Loucy (cell line): ENCODE data around the gene AGAP1.

Experiments used
- H2AFZ ChIP-seq: fragments of 200-600 bp; sonication (generic); 2 replicates; pipeline ENCODE4 v1.6.0; 2016; ENCODE audit warnings: antibody characterized with exemption, mild to moderate bottlenecking, low read length, moderate library complexity
- H3F3A ChIP-seq: fragments of 200-600 bp; 2 replicates; pipeline ENCODE4 v1.6.0; 2016; ENCODE audit warnings: antibody characterized with exemption, low read depth, mild to moderate bottlenecking
- H3K27me3 ChIP-seq: fragments of 200-600 bp; sonication (generic); 2 replicates; pipeline ENCODE4 v1.6.1; 2014; ENCODE audit warnings: low read length, mild to moderate bottlenecking; ENCODE audit not compliant: insufficient read depth, poor library complexity, severe bottlenecking
- H3K36me3 ChIP-seq: fragments of 200-600 bp; sonication (generic); 2 replicates; pipeline ENCODE4 v1.6.1; 2016; ENCODE audit warnings: low read length; ENCODE audit not compliant: insufficient read depth
- H3K4me1 ChIP-seq: fragments of 200-600 bp; sonication (generic); 2 replicates; pipeline ENCODE4 v1.5.1; 2014; ENCODE audit warnings: low read length, mild to moderate bottlenecking; ENCODE audit not compliant: insufficient read depth, poor library complexity, severe bottlenecking
- H3K4me2 ChIP-seq: fragments of 200-600 bp; sonication (generic); 2 replicates; pipeline ENCODE4 v1.6.0; 2014; ENCODE audit warnings: antibody characterized with exemption, low read length, low read depth, mild to moderate bottlenecking; ENCODE audit not compliant: poor library complexity, severe bottlenecking
- H3K4me3 ChIP-seq: fragments of 200-600 bp; sonication (generic); 2 replicates; pipeline ENCODE4 v1.5.1; 2014; ENCODE audit warnings: low read length, mild to moderate bottlenecking, mixed read lengths; ENCODE audit not compliant: poor library complexity, severe bottlenecking
- H3K79me2 ChIP-seq: fragments of 200-600 bp; sonication (generic); 2 replicates; pipeline ENCODE4 v1.6.1; 2014; ENCODE audit warnings: low read length; ENCODE audit not compliant: insufficient read depth
- H3K9ac ChIP-seq: fragments of 200-600 bp; sonication (generic); 2 replicates; pipeline ENCODE4 v1.6.0; 2014; ENCODE audit warnings: mild to moderate bottlenecking, low read depth, low read length, moderate library complexity; ENCODE audit not compliant: poor library complexity, severe bottlenecking
- H3K9me2 ChIP-seq: fragments of 200-600 bp; sonication (generic); replicated peaks from 2 replicates; pipeline ENCODE4 v1.6.1; 2016; ENCODE audit warnings: low read depth, low read length, mixed read lengths
- H3K9me3 ChIP-seq: fragments of 200-600 bp; sonication (generic); 2 replicates; pipeline ENCODE4 v1.6.1; 2014; ENCODE audit warnings: mild to moderate bottlenecking, antibody characterized with exemption, low read length, low read depth; ENCODE audit not compliant: insufficient read depth
- H4K20me1 ChIP-seq: fragments of 200-600 bp; sonication (generic); 2 replicates; pipeline ENCODE4 v1.6.0; 2014; ENCODE audit warnings: antibody characterized with exemption, low read length, mild to moderate bottlenecking; ENCODE audit not compliant: insufficient read depth, poor library complexity, severe bottlenecking
- EZH2phosphoT487 ChIP-seq: fragments of 200-600 bp; IDR thresholded peaks from 2 replicates; pipeline ENCODE4 v1.6.1; 2018; ENCODE audit warnings: antibody characterized with exemption, mild to moderate bottlenecking, moderate library complexity, borderline replicate concordance
- TF ChIP-seq, protein P1 (sequence below): fragments of 200-600 bp; sonication (generic); conservative IDR thresholded peaks from 2 replicates; pipeline ENCODE4 v1.5.1; 2014; ENCODE audit warnings: mild to moderate bottlenecking, antibody characterized with exemption, low read length

AGAP1 gene

DNA sequence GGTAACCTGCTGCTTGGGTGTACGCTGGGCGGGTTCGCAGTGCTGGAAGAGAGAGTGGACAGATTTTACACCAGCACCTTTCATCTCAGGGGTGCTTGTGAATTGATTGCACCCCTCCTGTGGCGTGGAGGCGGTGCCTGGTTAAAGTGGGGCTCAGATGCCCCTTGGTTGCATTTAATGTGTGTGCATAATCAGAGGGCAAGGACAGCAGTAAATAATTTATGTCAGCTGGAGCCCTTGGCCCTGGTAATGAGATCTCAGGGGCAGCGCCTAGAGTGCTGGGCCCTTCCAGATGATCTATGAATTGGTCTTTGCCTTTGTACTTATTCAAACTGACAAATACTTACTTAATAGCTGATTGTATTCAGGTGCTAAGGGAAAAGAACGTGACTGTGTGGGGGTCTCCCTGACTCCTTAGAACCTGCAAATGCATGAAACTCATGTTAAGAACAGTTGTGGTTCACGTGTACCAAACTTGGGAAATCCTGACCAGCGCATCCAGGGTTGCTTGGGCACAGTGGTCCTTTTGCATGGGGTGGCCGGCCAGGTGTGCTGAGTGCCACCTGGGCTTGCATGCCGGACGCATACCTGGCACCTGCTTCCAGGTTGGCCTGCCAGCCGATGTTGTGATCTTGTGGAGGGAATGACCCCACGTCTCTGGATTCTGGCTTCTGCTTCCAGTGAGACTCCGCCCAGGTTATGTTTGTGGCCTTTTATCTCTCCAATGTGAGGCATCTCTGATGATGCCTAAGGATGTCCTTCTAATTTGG is 118.5 kb downstream of the AGAP1 start:
- TF ChIP-seq, protein P1, sequence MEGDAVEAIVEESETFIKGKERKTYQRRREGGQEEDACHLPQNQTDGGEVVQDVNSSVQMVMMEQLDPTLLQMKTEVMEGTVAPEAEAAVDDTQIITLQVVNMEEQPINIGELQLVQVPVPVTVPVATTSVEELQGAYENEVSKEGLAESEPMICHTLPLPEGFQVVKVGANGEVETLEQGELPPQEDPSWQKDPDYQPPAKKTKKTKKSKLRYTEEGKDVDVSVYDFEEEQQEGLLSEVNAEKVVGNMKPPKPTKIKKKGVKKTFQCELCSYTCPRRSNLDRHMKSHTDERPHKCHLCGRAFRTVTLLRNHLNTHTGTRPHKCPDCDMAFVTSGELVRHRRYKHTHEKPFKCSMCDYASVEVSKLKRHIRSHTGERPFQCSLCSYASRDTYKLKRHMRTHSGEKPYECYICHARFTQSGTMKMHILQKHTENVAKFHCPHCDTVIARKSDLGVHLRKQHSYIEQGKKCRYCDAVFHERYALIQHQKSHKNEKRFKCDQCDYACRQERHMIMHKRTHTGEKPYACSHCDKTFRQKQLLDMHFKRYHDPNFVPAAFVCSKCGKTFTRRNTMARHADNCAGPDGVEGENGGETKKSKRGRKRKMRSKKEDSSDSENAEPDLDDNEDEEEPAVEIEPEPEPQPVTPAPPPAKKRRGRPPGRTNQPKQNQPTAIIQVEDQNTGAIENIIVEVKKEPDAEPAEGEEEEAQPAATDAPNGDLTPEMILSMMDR, result no peak
- TF ChIP-seq EZH2phosphoT487, result no peak
- Histone ChIP-seq H3K27me3 (no peaks in the 10 kb centered on the region), H3K4me3 (no peak overlapping the region), H3K9ac (no peak overlapping the region), H2AFZ (no peak overlapping the region), H3K9me3 (no peaks in the 10 kb centered on the region), H3K4me1 (no peaks in the 10 kb centered on the region), H4K20me1 (no peaks in the 10 kb centered on the region), H3K36me3 (no peaks in the 10 kb centered on the region), H3F3A (no peaks in the 10 kb centered on the region), H3K9me2 (no peaks in the 10 kb centered on the region), H3K4me2 (no peak overlapping the region), H3K79me2 (no peaks in the 10 kb centered on the region)

GRCh38 chr2:235613649-235614048 is 119.8 kb downstream of the AGAP1 start:
- no peak overlapping the region for H2AFZ ChIP-seq
- H3K9ac ChIP-seq, result no peak overlapping the region
- H3K79me2 ChIP-seq, result no peaks in the 10 kb centered on the region
- no peak overlapping the region for H3K4me3 ChIP-seq
- H3F3A ChIP-seq, result no peaks in the 10 kb centered on the region
- no peaks in the 10 kb centered on the region for H3K4me1 ChIP-seq
- no peaks in the 10 kb centered on the region for H3K9me2 ChIP-seq
- H3K9me3 ChIP-seq, result no peaks in the 10 kb centered on the region
- TF ChIP-seq EZH2phosphoT487, result no peak
- TF ChIP-seq, protein P1, result no peak
- no peaks in the 10 kb centered on the region for H3K36me3 ChIP-seq
- no peaks in the 10 kb centered on the region for H3K27me3 ChIP-seq
- no peak overlapping the region for H3K4me2 ChIP-seq
- H4K20me1 ChIP-seq, result no peaks in the 10 kb centered on the region

- Histone ChIP-seq H4K20me1 (no peaks in the 10 kb centered on the region), H3K9me2 (no peaks in the 10 kb centered on the region), H3K9ac (no peak overlapping the region), H3K4me1 (no peaks in the 10 kb centered on the region), H3K4me2 (no peak overlapping the region), H3K4me3 (no peak overlapping the region), H3F3A (no peaks in the 10 kb centered on the region), H3K9me3 (no peaks in the 10 kb centered on the region), H2AFZ (no peak overlapping the region), H3K36me3 (no peaks in the 10 kb centered on the region), H3K27me3 (no peaks in the 10 kb centered on the region), H3K79me2 (no peaks in the 10 kb centered on the region)
- TF ChIP-seq, protein P1, result no peak
- TF ChIP-seq EZH2phosphoT487, result no peak
Observed at GRCh38 chr2:235614176-235614860, 120.5 kb downstream of the AGAP1 start.
